ENCODE data around the gene SLC22A17.

SLC22A17 gene

DNA sequence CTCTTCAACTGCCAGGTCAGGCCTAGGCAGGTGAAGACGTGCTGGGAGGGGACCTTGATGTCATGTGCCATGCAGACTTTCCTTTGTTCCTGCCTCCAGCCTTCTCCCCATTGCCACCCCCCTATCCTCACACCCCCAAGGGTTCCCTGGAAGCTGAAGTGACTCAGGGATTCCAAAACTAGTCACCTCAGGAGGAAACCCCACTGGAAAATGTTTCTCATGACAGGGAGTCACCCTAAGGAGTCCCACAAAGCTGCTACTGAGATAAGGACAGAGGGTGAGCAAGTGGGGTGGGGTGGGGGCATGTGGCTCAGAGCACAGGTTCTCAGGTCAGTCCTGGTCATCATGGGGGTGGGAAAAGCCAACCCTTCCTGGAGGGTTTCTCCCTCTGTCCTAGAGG, 17.5 kb upstream of the SLC22A17 start:
- Histone ChIP-seq H3K36me3 (ENCODE audit: control insufficient read depth, insufficient read depth, low read length, severe bottlenecking) (no peaks in the 10 kb centered on the region), H3K9ac (ENCODE audit: low read length) (no peak overlapping the region), H3K27me3 (replicated peaks; ENCODE audit: control insufficient read depth, insufficient read depth, low read length) (peaks cover 36% of the 10 kb centered on the region)

GRCh38 chr14:23366426-23366921, 13.8 kb upstream of the SLC22A17 start:
- Histone ChIP-seq H3K4me1 (ENCODE audit: control insufficient read depth, insufficient read depth, low read length) (no peaks in the 10 kb centered on the region), H3K27me3 (replicated peaks; ENCODE audit: control insufficient read depth, insufficient read depth, low read length) (peaks cover 34% of the 10 kb centered on the region), H3K36me3 (ENCODE audit: control insufficient read depth, insufficient read depth, low read length, severe bottlenecking) (no peaks in the 10 kb centered on the region), H3K4me3 (ENCODE audit: low read length) (no peak overlapping the region), H3K9me3 (ENCODE audit: control insufficient read depth, low read length) (no peaks in the 10 kb centered on the region), H3K9ac (ENCODE audit: low read length) (no peak overlapping the region)
- peak; percentile 95 for DNase-seq (ENCODE audit: low read depth)

More for the DNA sequence above, 17.5 kb upstream of the SLC22A17 start:
- Histone ChIP-seq H3K4me1 (ENCODE audit: control insufficient read depth, insufficient read depth, low read length) (no peaks in the 10 kb centered on the region), H3K9me3 (ENCODE audit: control insufficient read depth, low read length) (no peaks in the 10 kb centered on the region), H3K4me3 (ENCODE audit: low read length) (no peak overlapping the region)
- DNase-seq (ENCODE audit: low read depth) = no peak

GRCh38 chr14:23365732-23366425, 13.2 kb upstream of the SLC22A17 start:
- Histone ChIP-seq H3K27me3 (replicated peaks; ENCODE audit: control insufficient read depth, insufficient read depth, low read length) (peaks cover 34% of the 10 kb centered on the region), H3K4me3 (ENCODE audit: low read length) (peak overlapping the region; percentile 48)
- peak; percentile 90 for DNase-seq (ENCODE audit: low read depth)

GRCh38 chr14:23365036-23365731, 12.5 kb upstream of the SLC22A17 start, which contains the start of gene EFS:
EFS (minus strand) TSS chr14:23365172; CDS start chr14:23365025, 147 bp downstream.
- peak within 1 kb of the TSS; percentile 75 for H3K9ac ChIP-seq (ENCODE audit: low read length)
- H3K4me1 ChIP-seq (ENCODE audit: control insufficient read depth, insufficient read depth, low read length) = no peaks in the 10 kb centered on the region
- no peaks in the 10 kb centered on the region for H3K36me3 ChIP-seq (ENCODE audit: control insufficient read depth, insufficient read depth, low read length, severe bottlenecking)
- H3K27me3 ChIP-seq (replicated peaks; ENCODE audit: control insufficient read depth, insufficient read depth, low read length) = peaks cover 27% of the 10 kb centered on the region
- peak; percentile 71 for DNase-seq (ENCODE audit: low read depth)
- H3K4me3 ChIP-seq (ENCODE audit: low read length) = peak within 1 kb of the TSS; percentile 56
- no peaks in the 10 kb centered on the region for H3K9me3 ChIP-seq (ENCODE audit: control insufficient read depth, low read length)

More at GRCh38 chr14:23365732-23366425, 13.2 kb upstream of the SLC22A17 start:
- Histone ChIP-seq H3K4me1 (ENCODE audit: control insufficient read depth, insufficient read depth, low read length) (no peaks in the 10 kb centered on the region), H3K9me3 (ENCODE audit: control insufficient read depth, low read length) (no peaks in the 10 kb centered on the region), H3K9ac (ENCODE audit: low read length) (peak overlapping the region; percentile 59), H3K36me3 (ENCODE audit: control insufficient read depth, insufficient read depth, low read length, severe bottlenecking) (no peaks in the 10 kb centered on the region)

DNA sequence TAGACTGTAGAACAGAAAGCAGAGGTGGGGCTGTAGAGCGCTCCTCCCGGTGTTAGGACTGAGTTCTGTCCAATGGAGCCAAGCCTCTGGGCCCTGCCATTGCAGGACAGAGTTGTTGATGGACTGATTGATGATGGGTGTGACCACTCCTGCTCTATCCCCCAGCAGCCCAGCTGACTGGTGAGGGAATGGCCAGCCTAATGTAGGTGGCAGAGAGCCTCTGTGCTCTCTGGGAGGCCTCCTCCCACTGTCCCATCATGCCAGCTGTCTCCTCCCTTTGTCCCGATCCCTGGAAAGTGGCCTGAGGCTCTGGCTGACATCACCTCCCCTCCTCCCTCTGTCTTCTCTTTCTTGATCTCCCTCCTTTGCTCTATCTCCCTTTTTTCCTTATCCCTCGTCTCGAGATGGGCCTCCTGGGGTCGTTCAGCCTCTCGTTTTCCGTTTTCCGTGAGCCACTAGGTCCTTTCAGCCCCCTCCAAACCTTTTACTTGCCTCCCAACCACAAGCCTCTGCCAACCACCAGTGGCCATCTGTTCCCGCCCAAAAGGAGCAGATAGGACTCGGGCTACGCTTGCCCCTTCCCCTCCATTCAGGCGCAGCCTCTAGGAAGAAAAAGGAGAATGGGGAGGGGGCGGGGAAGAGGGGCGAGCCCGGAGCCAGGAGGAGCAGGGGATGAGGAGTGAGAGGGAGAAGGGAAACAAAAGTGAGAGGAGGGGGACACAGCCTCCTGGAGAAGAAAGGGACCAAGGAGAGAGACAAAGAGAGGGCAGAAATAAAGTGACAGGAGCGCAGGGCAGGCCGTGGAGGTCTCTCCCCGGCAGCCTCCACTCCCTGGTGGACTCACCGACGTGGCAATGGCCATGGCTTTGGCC, 11.7 kb upstream of the SLC22A17 start:
- H3K4me1 ChIP-seq (ENCODE audit: control insufficient read depth, insufficient read depth, low read length) = no peaks in the 10 kb centered on the region
- peak overlapping the region; percentile 56 for H3K4me3 ChIP-seq (ENCODE audit: low read length)
- peak; percentile 73 for DNase-seq (ENCODE audit: low read depth)
- H3K27me3 ChIP-seq (replicated peaks; ENCODE audit: control insufficient read depth, insufficient read depth, low read length) = peaks cover 24% of the 10 kb centered on the region
- no peaks in the 10 kb centered on the region for H3K36me3 ChIP-seq (ENCODE audit: control insufficient read depth, insufficient read depth, low read length, severe bottlenecking)
- no peaks in the 10 kb centered on the region for H3K9me3 ChIP-seq (ENCODE audit: control insufficient read depth, low read length)
- H3K9ac ChIP-seq (ENCODE audit: low read length) = peak overlapping the region; percentile 75

GRCh38 chr14:23362200-23362599, 9.5 kb upstream of the SLC22A17 start:
- Histone ChIP-seq H3K36me3 (ENCODE audit: control insufficient read depth, insufficient read depth, low read length, severe bottlenecking) (no peaks in the 10 kb centered on the region), H3K9me3 (ENCODE audit: control insufficient read depth, low read length) (no peaks in the 10 kb centered on the region), H3K27me3 (replicated peaks; ENCODE audit: control insufficient read depth, insufficient read depth, low read length) (peaks cover 8% of the 10 kb centered on the region), H3K9ac (ENCODE audit: low read length) (no peak overlapping the region), H3K4me1 (ENCODE audit: control insufficient read depth, insufficient read depth, low read length) (no peaks in the 10 kb centered on the region), H3K4me3 (ENCODE audit: low read length) (no peak overlapping the region)
- peak; percentile 40 for DNase-seq (ENCODE audit: low read depth)

DNA sequence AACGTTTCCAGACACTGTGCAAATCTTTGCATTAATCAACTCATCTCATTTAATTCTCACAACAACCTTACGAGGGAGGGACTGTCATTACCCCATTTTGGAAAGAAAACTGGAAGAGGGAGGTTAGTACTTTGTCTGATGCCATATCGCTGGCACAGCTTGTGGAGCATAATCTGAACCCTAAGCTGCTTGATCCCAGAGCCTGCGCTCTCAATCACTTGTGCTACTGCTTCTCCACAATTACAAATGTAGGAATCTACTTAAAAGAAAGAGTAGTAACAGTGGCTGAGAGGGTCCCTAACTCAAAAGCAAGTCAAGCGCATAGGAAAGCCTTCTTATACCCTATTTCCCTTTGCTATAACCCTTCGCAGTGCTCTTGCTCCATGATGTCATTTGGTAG, 9.1 kb upstream of the SLC22A17 start:
- H3K27me3 ChIP-seq (replicated peaks; ENCODE audit: control insufficient read depth, insufficient read depth, low read length) = peaks cover 8% of the 10 kb centered on the region
- no peaks in the 10 kb centered on the region for H3K9me3 ChIP-seq (ENCODE audit: control insufficient read depth, low read length)
- H3K9ac ChIP-seq (ENCODE audit: low read length) = no peak overlapping the region
- H3K36me3 ChIP-seq (ENCODE audit: control insufficient read depth, insufficient read depth, low read length, severe bottlenecking) = no peaks in the 10 kb centered on the region
- DNase-seq (ENCODE audit: low read depth) = no peak
- no peak overlapping the region for H3K4me3 ChIP-seq (ENCODE audit: low read length)
- no peaks in the 10 kb centered on the region for H3K4me1 ChIP-seq (ENCODE audit: control insufficient read depth, insufficient read depth, low read length)

- H3K4me3 ChIP-seq (ENCODE audit: low read length) = no peak overlapping the region
- H3K9me3 ChIP-seq (ENCODE audit: control insufficient read depth, low read length) = no peaks in the 10 kb centered on the region
- DNase-seq (ENCODE audit: low read depth) = peak; percentile 57
- H3K9ac ChIP-seq (ENCODE audit: low read length) = no peak overlapping the region
- no peaks in the 10 kb centered on the region for H3K36me3 ChIP-seq (ENCODE audit: control insufficient read depth, insufficient read depth, low read length, severe bottlenecking)
- H3K4me1 ChIP-seq (ENCODE audit: control insufficient read depth, insufficient read depth, low read length) = no peaks in the 10 kb centered on the region
- peaks cover 11% of the 10 kb centered on the region for H3K27me3 ChIP-seq (replicated peaks; ENCODE audit: control insufficient read depth, insufficient read depth, low read length)
These were observed 8.6 kb upstream of the SLC22A17 start for GRCh38 chr14:23361320-23361719.

- no peak for DNase-seq (ENCODE audit: low read depth)
These were observed 7.8 kb upstream of the SLC22A17 start for GRCh38 chr14:23360496-23360895.

DNA sequence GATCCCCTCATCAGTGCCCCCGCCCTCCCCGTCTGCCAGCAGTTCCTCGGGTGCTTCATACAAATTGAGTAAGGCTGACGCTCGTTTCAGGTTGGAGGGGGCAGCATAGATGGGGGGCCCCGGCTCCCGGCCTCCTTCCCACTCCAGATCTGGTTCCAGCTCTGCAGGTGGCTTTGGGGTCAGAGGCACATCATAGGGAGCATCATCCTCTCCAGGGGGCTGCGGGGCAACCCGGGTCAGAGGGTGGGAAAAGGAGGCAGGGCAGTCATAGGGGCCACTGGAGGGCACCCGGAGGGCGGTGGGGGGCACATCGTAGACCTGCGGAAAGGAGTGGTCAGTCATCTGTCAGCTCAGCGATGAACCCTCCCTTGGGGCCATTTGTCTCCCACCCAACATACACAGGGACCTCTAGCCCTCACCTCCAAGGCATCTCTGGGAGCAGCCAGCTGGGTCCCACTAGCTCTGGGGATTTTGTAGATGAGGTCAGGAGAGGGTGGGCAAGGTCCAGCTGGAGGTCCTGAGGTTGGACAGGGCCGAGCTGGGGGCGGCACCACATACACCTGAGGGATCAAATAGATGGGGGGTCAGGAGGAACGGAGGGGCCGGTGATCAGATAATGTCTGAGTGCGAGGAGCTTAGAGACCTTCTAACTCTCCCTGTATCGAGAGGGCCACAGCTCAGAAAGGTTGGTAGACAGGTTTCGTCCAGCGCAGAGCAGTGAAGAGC, 7.2 kb upstream of the SLC22A17 start:
- no peak for DNase-seq (ENCODE audit: low read depth)
- no peaks in the 10 kb centered on the region for H3K36me3 ChIP-seq (ENCODE audit: control insufficient read depth, insufficient read depth, low read length, severe bottlenecking)
- H3K4me1 ChIP-seq (ENCODE audit: control insufficient read depth, insufficient read depth, low read length) = no peaks in the 10 kb centered on the region
- H3K9me3 ChIP-seq (ENCODE audit: control insufficient read depth, low read length) = no peaks in the 10 kb centered on the region
- H3K4me3 ChIP-seq (ENCODE audit: low read length) = no peak overlapping the region
- H3K9ac ChIP-seq (ENCODE audit: low read length) = no peak overlapping the region
- peaks cover 17% of the 10 kb centered on the region for H3K27me3 ChIP-seq (replicated peaks; ENCODE audit: control insufficient read depth, insufficient read depth, low read length)

More at GRCh38 chr14:23360496-23360895, 7.8 kb upstream of the SLC22A17 start:
- Histone ChIP-seq H3K4me1 (ENCODE audit: control insufficient read depth, insufficient read depth, low read length) (no peaks in the 10 kb centered on the region), H3K9me3 (ENCODE audit: control insufficient read depth, low read length) (no peaks in the 10 kb centered on the region), H3K36me3 (ENCODE audit: control insufficient read depth, insufficient read depth, low read length, severe bottlenecking) (no peaks in the 10 kb centered on the region), H3K27me3 (replicated peaks; ENCODE audit: control insufficient read depth, insufficient read depth, low read length) (peaks cover 15% of the 10 kb centered on the region), H3K9ac (ENCODE audit: low read length) (no peak overlapping the region), H3K4me3 (ENCODE audit: low read length) (no peak overlapping the region)
